ENCODE measurements around the gene NFAT5. TPM values are rescaled to one million over a fixed set of nuclear protein-coding genes. Genes with fewer than 3 reads are reported as not detected.

NFAT5 gene
- total and polyA plus RNA-seq, 2 donors (not counting 3 experiments of a cell fraction or from before 2014, with no cell fraction given), result 17.2 to 49.5 TPM

GRCh38 chr16:69721441-69721957 is 155.7 kb downstream of the NFAT5 start:
- POLR2A ChIA-PET, result interaction anchor here (0.9 kb wide), 1 partner anchor 16 kb away, joined by 4 read pairs; no protein-coding TSS in a partner anchor
- CTCF ChIA-PET, result interaction anchor here (8.5 kb wide), 1 partner anchor 33 kb away, joined by 55 read pairs; the partner anchor contains the start of gene NOB1

More at GRCh38 chr16:69721441-69721957, 155.7 kb downstream of the NFAT5 start:
- no peaks in the 10 kb centered on the region for H3K9me1 ChIP-seq (replicated peaks; ENCODE audit: control insufficient read depth, extremely low read depth, insufficient read depth, low read length)
- TF ChIP-seq GATA2 (IDR thresholded peaks at IDR 0.05; ENCODE audit: insufficient read depth, insufficient read length, low read depth, low read length) (no peak), POLR2A (IDR thresholded peaks at IDR 0.05; ENCODE audit: low read depth, low read length) (no peak), POLR2AphosphoS5 (IDR thresholded peaks at IDR 0.05; ENCODE audit: insufficient read depth, low read depth, low read length) (no peak), CTCF (IDR thresholded peaks at IDR 0.05; ENCODE audit: extremely low read depth in 1 of 2, insufficient read depth in 1 of 2, low read depth in 1 of 2, low read length in 2 of 2) (no peak), EZH2 (IDR thresholded peaks at IDR 0.05; ENCODE audit: borderline replicate concordance, low read depth, low read length, severe bottlenecking) (no peak), MAX (IDR thresholded peaks at IDR 0.05; ENCODE audit: insufficient read depth, insufficient read length) (no peak), MYC (IDR thresholded peaks at IDR 0.05; ENCODE audit: low read depth, low read length) (no peak), JUN (IDR thresholded peaks at IDR 0.05; ENCODE audit: borderline replicate concordance, insufficient read depth, insufficient read length, low read depth) (no peak), FOS (IDR thresholded peaks at IDR 0.05; ENCODE audit: borderline replicate concordance, insufficient read depth, low read length) (no peak)
- no peak overlapping the region for H3K9ac ChIP-seq (replicated peaks; ENCODE audit: extremely low read depth, insufficient read depth, low read length)
- H4K20me1 ChIP-seq (replicated peaks; ENCODE audit: control insufficient read depth, extremely low read depth, insufficient read depth, low read length), result no peaks in the 10 kb centered on the region
- no peak overlapping the region for H2AFZ ChIP-seq (ENCODE audit: low read depth, low read length)
- dilution Hi-C loops (cut with MboI; ENCODE audit: extremely low pct_ligation_motif_present, low sequenced_read_pairs) (no loop called here), intact Hi-C loops (cut with micrococcal nuclease) (no loop called here)
- no peak overlapping the region for H3K27ac ChIP-seq (ENCODE audit: insufficient read depth, low read depth, low read length)
- H3K4me1 ChIP-seq (ENCODE audit: control insufficient read depth, extremely low read depth, insufficient read depth, low read length), result peaks cover 24% of the 10 kb centered on the region
- H3K27me3 ChIP-seq (ENCODE audit: control insufficient read depth in 2 of 2, insufficient read depth in 2 of 2, low read length in 2 of 2), result no peaks in the 10 kb centered on the region
- no peak overlapping the region for H3K4me3 ChIP-seq (replicated peaks in 1 of 3; ENCODE audit: insufficient read depth in 1 of 3, low read depth in 1 of 3, low read length in 3 of 3)
- H3K79me2 ChIP-seq (ENCODE audit: control insufficient read depth, insufficient read depth, low read length), result peaks cover 65% of the 10 kb centered on the region
- BruUV-seq (replicated peaks), result no TSS peak
- no peak overlapping the region for H3K4me2 ChIP-seq (ENCODE audit: insufficient read depth, low read length)
- FAIRE-seq (no peak), DNase-seq (ENCODE audit: low read depth, low spot score) (no peak)
- H3K9me3 ChIP-seq (replicated peaks; ENCODE audit: control insufficient read depth, insufficient read depth, low read length), result no peaks in the 10 kb centered on the region
- H3K36me3 ChIP-seq (ENCODE audit: control insufficient read depth in 2 of 2, extremely low read depth in 1 of 2, insufficient read depth in 2 of 2, low read length in 2 of 2), result peaks cover 9 to 29% of the 10 kb centered on the region in 2 experiments

Data from endothelial cell of umbilical vein (primary cell).